Superior temporal gyrus (tissue), 1 donor: ENCODE results near the gene DNPH1.

Experiments used
- DNase-seq: peaks from one replicate; pipeline ENCODE4 v3.0.0-alpha.2; 2016; ENCODE audit errors: extremely low spot score

DNPH1 gene, protein sequence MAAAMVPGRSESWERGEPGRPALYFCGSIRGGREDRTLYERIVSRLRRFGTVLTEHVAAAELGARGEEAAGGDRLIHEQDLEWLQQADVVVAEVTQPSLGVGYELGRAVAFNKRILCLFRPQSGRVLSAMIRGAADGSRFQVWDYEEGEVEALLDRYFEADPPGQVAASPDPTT

DNA sequence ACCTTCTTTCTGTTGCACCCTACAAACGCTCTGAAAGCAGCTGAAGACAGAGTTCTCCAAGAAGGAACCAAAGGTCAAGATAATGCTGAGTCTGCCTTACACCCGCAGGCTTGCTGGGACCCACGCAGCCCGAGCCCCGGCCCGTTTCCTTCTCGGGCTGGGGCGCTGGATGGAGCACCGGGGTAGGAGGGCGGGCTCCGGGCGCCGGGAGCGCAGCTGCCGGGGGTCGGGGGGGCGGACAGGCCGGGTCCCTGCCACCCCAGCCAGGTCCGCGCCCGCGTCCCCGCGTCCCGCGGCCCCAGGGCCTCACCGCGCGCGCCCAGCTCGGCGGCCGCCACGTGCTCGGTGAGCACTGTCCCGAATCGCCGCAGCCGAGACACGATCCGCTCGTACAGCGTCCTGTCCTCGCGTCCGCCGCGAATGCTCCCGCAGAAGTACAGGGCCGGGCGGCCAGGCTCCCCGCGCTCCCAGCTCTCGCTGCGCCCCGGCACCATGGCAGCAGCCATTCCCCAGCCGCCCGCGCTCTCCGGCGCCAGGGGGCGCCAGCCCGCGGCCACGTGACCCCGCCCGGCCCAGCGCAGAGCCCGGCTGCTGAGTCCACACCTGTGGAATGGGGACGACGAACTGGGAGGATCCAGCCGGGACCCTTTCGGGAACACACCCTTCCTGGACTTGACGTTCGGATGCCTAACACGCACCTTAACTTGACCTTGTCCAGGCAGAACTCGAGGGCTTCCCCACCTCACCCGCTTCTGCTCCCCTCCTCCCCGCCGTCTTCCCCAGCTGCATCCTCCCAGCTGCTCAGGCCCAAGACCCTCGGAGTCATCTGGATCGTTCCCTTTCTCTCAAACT lies at the start of gene DNPH1:
TSS of gene DNPH1 (minus strand) at position 531 of the 852 bp plus-strand sequence. CDS start at position 506, 25 bp downstream.
- DNase-seq = peak; percentile 81

DNA sequence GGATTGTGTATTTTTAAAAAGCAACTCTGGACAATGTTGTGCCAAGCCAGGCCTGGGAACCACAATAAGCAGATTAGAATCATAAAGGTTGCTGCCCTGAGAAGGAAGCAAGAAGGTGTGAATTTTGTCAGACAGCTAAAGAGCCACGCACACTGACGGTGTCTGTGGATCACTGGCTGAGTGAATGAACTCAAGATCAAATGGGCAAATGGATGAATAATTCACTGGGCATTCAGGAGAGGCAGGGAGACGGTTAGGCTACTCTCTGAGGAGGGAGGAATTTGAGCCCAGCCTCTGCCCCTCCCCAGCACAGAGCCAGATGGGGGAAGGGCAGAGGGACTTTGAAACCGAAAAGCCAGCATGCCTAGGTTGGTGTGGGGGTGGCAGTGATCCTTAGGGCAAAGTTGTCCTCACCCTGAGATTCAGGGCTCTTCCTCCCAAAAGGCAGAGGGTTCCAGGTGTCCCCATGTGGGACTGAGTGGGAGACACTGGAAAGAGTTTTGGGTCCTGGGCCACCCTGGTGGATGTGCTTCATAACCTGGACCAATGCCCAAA lies 49.3 kb upstream of the DNPH1 start:
- no peak for DNase-seq

DNA sequence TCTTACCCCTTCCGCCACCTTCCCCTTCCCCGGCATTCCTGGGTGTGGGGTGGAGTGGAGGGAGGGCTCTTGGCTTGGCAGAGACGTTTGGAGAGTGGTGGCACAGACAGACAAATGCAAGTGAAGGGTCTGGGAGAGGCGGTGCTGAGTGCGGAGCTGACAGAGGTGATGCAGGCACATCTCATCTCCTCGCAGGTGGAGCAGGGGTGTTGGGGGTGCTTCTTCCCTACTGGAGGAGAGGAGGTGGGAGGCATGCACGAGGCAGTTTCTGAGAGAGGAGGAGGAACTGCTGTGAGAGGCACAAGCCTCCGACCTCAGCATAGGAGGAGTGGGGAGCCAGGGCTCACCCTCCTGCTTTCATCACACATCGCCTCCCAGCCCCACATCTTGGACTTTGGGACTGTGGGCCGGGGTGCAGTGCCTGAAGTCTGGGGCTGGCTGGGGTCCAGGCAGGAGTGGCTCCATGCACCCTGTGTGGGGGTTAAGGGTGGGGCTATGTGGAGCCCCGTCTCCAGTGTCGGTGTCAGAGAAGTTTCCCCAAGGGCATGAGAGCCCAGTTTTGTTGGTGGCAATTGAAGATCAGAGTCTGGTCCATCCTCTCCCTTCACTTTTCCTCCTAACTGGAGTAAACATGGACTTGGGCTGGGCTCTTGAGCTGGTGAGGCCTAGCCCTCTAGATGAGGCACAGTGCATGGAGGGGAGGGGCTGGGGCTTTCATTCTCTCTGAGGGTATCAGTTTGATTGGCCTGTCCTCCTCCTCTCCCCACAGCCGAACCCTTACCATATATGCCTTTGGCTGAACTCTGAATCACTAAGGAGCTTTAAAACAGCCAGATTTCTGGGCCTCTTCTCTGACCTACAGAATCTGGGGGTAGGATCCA lies 48.6 kb upstream of the DNPH1 start:
- no peak for DNase-seq

- DNase-seq = no peak
Measured at GRCh38 chr6:43277306-43277642, 48.0 kb upstream of the DNPH1 start.

GRCh38 chr6:43276577-43277305 lies 47.5 kb upstream of the DNPH1 start:
- no peak for DNase-seq

DNA sequence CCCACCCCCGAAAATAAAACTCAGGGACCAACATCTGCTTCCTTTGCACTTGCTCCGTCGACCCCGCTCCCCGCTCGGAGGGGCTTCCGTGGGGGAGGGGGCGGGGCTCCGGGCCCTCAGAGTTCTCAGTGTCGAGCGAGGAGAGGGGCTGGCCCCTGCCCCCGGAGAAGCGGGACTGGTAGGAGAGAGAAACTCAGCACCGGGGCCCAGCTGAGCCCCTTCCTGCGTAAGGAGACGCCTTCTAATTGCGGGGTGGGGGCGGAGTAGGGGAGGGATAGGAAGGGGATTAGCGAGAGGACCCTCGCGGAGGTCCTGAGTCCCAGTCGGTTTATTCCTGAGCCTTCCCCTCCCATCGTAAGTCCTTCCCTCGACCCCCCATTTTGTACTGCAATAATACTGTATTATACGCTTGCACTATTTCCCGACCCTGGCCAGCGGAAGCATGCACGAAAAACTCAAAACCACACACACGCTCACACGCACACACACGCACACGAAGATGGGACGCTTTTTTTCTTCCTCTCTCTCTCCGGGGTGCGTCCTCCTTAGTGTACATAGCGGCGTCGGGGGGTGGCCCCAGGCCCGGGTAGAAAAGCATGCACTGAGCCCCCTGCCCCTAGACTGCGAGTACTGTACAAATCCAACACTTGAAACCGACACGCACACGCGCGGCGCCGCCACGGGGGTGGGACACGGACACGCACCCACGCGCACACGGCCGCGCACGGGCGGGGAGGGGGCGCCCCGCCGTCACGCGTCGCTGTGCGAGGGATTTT lies 46.7 kb upstream of the DNPH1 start:
- DNase-seq = no peak

DNA sequence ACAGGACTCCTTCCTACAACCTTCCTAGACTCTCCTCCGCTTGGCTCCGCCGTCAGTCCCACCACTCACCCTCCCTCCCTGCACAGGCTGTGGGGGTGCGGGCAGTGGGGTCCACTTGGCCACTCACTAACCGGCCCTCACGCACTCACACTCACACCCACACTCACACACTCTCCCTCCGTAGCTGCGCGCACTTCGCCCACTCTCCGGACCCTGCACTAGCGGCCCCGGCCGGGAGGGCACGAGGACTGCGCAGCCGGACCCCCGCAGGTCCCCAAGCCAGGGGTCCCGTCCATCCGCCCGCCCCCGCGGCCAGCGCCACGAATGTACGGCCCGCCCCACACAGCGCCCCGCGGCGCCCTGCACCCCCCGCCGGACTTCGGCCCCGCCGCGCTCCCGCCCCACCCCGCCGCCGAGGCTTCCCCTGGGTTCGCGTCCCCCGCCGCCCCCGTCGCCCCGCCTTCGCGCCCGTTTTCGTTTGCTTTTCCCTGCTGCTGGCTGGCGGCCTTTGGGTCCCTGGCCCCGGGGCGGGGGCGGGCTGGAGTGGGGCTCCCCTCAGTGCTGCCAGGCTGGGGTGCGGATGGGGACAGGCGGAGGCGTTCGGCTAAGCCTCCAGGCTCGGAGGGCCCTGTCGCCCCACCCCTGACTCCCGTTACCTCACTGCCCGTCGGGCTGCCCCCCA lies 45.8 kb upstream of the DNPH1 start:
- no peak for DNase-seq

DNA sequence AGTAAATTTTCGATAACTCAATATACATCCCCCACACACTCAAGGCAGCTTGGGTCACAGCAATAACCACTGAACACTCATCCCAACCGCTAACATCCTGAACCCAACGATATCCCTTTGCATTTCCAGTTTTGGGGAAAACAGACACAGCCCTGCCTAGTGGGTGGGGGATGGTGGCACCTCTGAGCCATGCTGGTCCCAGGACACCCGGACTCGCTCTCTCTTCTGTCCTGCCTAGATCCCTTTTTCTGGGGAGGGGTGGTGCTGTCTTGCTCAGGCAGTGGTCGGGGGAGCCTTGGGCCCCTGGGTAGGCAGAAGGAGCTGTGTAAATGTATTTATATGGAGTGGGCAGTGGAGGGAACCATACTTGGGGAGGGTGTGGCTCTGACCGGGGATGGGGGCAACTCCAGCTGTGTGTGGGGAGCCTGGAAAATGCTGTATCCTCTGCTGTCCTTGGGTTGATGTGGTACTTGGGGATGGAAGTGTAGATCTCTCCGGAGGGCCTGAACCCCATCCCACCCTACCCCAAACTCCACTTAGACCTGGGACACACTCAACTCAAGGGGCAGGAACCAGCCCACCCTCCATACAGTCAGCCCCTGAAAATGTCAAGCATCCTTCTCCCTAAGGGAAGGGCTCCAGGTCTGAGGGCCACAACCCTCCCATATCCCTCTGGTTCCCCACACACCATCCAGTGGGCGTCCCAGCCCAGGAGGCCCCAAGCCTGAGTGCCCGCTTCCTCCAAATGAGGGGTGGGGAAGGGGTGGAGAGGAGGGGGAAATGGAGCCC lies 45.0 kb upstream of the DNPH1 start:
- DNase-seq = no peak

GRCh38 chr6:43273707-43274106 lies 44.4 kb upstream of the DNPH1 start:
- no peak for DNase-seq

GRCh38 chr6:43271944-43272343 lies 42.7 kb upstream of the DNPH1 start:
- no peak for DNase-seq

DNA sequence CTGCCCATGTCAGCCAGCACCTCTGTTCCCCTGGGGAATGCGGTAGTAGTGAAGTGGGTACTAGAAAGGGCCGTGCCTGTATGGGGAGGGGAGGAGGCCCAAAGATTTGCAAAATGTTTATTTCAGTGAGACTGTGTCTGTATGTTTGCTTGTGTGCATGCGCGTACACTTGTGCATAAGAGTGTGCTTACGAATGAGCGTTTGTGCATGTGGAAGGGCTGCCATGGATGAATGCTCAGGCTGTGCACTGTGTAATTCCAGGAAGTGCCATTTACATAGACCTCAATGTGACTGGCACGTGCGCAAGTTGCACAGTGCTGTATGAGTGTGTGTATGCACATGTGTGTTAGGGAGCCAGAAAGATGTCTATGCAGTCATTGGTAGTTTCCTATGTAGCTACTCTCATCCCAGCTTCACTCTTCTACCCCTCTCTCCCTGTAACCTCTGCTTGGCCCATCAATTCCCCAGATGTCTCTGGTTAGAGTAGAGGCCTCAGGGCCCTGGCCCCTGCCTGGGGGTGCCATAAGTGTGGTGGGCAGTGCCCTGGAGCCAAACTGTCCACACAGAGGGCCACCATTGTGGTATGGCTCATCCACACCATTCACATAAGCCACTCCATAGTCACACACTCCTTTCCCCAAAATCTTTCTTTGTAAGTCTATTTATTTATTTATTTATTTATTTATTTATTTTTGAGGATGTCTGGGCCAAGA lies 42.0 kb upstream of the DNPH1 start:
- DNase-seq = no peak

DNA sequence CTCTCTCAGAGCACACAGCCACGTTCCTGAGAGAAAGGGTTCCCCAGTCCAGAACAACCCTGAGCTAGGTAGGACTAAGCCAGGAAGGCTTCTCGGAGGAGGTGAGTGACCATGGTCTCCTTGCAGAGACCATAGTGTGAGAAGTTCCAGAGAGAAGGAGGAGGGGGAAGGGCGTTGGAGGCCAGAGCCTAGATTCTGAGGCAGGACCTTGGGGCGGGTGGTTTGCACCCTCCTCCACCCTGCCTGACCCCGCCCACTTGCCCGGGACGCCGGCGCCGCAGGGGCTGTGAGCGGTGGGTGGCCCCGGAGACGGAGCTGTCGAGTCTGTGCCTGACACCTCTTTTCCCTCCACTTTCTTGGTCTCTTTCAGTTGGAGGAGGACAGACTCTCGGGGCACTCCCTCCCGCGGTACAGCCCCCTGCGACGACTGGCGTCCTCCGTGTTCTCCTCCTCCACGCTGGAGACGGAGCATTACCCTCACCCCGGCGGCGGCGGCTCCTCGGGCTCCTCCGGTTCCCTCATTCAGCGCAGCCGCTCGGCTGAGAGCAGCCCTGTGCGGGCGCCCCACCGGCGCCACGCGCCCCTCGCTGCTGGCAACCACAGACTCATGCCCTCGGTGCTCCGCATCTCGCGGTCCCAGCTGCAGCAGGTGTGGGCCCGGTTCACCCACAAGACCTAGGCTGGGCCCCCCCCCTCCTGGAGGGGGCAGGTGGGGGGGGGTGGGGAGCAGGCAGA lies 40.2 kb upstream of the DNPH1 start:
- no peak for DNase-seq

DNA sequence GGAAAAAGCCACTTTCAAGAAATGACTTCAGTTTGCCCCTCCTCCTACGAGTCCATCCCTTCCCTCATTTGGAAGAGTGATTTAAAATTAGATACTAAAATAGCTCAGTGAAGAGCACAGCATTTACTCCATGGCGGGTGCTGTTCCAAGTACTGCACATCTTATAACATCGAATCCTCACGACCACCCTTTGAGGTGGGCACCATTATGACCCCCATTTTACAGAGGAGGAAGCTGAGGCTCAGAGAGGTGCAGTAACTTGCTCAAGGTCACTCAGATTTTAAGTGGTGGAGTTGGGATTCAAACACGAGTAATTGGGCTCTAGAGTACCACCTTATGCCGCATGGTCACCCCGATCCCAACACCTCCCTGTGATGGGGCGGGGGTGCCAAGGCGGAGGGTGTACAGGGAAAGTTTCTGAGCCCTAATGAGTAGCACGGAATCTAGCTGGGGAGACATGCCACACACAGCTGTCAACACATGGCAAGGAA lies 39.5 kb upstream of the DNPH1 start:
- no peak for DNase-seq

DNA sequence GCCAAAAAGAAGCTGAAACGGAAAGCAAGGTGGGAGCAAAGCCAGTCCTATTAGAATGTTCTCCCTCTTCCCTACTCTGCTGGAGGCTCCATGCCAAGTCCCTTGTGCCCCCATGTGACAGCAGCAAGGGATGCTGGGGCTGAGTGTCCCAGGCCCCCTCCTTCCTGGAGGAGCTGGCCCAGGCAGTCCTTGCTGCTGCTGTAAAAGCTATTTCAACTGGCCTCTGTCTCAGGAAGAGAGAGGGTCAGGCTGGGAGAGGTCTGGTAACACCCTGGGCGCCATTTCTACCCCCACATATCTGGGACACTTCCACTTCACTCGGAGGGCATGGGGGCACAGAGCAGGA lies 39.0 kb upstream of the DNPH1 start:
- DNase-seq = peak; percentile 83

DNA sequence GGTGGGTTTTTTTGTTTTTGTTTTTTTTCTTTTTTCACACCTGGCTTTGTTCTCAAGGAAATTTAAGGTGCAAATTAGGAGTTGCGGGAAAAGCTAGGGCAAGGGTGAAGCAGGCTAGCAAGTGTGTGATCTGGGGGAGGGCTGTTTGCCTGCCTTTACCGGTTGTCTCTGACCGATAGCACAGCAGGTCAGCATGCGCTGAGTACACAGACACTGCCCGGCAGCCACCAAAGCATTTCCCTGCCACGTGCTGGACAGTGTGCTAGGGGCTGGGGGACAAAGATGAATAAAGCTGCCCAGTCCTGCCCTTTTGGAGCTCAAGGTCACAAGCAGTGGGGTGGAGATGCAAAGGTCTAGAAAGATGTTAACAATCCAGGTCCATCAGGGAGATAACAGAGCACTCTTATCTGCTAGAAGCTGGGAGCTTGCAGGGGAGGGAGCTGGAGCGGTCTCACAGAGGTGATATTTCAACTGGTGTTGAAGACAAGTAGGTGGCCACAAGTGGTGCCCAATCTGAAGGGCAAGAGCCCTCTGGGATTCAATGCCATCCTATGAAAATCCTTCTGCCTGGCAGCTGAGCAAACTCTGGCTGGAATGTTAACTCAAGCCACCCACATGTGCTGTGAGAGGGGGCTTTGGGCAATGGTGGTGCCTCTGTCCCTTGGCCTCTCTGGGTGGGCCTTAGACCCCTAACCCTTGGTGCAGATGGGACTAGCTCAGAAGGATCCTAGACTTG lies 38.5 kb upstream of the DNPH1 start:
- DNase-seq = no peak

GRCh38 chr6:43265564-43265963 lies 36.3 kb upstream of the DNPH1 start:
- no peak for DNase-seq

DNA sequence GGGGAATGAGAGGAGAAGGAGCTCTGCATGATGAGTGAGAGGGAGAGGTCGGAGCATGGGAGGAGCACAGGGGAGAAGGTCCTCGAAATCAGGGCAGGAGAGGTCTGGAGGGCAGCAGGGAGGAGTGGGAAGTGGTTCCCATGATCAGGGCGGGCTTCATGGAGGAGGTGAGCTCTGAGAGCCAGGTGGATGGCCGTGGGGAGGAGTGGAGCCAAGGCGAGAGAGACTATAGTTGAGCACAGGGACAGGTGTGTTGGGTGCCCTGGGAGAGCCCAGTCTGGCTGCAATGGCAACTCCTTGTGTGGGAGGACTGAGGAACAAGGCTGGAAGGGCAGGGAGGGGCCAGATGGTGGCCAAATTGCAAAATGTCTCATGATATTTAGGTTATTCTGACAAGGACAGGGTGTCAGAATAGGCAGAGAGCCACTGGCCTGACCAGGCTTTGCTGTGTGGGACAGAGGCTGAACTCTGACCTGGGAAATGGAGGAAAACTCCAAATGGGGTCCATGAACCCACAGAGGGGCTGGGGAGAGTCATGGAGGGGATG lies 35.4 kb upstream of the DNPH1 start:
- DNase-seq = no peak
